Measurements from ENCODE around the gene PTK7. TPM values are rescaled to one million over a fixed set of nuclear protein-coding genes. Genes with fewer than 3 reads are reported as not detected.

Gene PTK7
- total and polyA plus RNA-seq, 2 donors from 2014 or later = 26.0 to 55.2 TPM

DNA sequence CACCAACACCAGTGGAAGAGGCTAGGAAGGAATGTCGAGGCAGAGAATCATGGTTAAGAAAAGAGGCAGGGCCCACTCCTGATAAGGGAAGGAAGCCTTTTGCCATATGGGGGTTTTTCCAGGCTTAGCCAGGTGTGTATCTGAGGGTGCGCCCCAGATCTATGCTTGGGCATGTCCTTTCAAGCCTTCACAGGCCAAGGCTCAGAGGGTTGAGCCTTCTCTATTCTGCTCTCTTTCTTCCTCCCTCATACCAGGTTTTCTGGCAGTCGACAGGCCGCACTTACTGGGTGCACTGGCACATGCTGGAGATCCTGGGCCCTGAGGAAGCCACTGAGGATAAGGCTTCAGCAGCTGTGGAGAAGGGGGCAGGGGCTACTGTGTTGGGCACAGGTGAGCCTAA, 110.6 kb downstream of the PTK7 start:
- no peak for FAIRE-seq

GRCh38 chr6:43187821-43188220, 111.7 kb downstream of the PTK7 start:
- intact Hi-C loops (cut with DNase I) = no loop called here
- FAIRE-seq (no peak), DNase-seq (peak in 1 of 5 donors; percentile 9)
- TF ChIP-seq, protein P1, sequence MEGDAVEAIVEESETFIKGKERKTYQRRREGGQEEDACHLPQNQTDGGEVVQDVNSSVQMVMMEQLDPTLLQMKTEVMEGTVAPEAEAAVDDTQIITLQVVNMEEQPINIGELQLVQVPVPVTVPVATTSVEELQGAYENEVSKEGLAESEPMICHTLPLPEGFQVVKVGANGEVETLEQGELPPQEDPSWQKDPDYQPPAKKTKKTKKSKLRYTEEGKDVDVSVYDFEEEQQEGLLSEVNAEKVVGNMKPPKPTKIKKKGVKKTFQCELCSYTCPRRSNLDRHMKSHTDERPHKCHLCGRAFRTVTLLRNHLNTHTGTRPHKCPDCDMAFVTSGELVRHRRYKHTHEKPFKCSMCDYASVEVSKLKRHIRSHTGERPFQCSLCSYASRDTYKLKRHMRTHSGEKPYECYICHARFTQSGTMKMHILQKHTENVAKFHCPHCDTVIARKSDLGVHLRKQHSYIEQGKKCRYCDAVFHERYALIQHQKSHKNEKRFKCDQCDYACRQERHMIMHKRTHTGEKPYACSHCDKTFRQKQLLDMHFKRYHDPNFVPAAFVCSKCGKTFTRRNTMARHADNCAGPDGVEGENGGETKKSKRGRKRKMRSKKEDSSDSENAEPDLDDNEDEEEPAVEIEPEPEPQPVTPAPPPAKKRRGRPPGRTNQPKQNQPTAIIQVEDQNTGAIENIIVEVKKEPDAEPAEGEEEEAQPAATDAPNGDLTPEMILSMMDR (IDR thresholded peaks at IDR 0.05; ENCODE audit: borderline replicate concordance, extremely low read depth, insufficient read depth) = no peak
- H3K9me3 ChIP-seq (ENCODE audit: control insufficient read depth in 2 of 3, insufficient read depth in 1 of 3, low read length in 3 of 3) = no peaks in the 10 kb centered on the region
- peaks cover 0 to 13% (median 8%) of the 10 kb centered on the region in 3 donors for H3K36me3 ChIP-seq (ENCODE audit: control insufficient read depth in 2 of 3, insufficient read depth in 3 of 3, low read length in 3 of 3)
- peaks cover 0 to 6% (median 0%) of the 10 kb centered on the region in 3 donors for H3K4me1 ChIP-seq (ENCODE audit: control insufficient read depth in 2 of 3, insufficient read depth in 2 of 3, low read depth in 1 of 3, low read length in 3 of 3)
- H3K9ac ChIP-seq (ENCODE audit: low read length in 3 of 3) = no peak overlapping the region
- no peaks in the 10 kb centered on the region for H3K27me3 ChIP-seq (ENCODE audit: control insufficient read depth, insufficient read depth, low read length)
- no peak overlapping the region for H3K4me3 ChIP-seq (ENCODE audit: low read length in 3 of 3)
- H3K27ac ChIP-seq (ENCODE audit: low read depth in 2 of 2, low read length in 2 of 2) = no peak overlapping the region

More for the DNA sequence above, 110.6 kb downstream of the PTK7 start:
- H3K9ac ChIP-seq (ENCODE audit: low read length in 3 of 3) = no peak overlapping the region
- H3K36me3 ChIP-seq (ENCODE audit: control insufficient read depth in 2 of 3, insufficient read depth in 3 of 3, low read length in 3 of 3) = peaks cover 0 to 13% (median 8%) of the 10 kb centered on the region in 3 donors
- no peak overlapping the region for H3K4me3 ChIP-seq (ENCODE audit: low read length in 3 of 3)
- peaks cover 0 to 12% (median 0%) of the 10 kb centered on the region in 3 donors for H3K4me1 ChIP-seq (ENCODE audit: control insufficient read depth in 2 of 3, insufficient read depth in 2 of 3, low read depth in 1 of 3, low read length in 3 of 3)
- DNase-seq = peak in 1 of 5 donors; percentile 9
- TF ChIP-seq, protein P1 (IDR thresholded peaks at IDR 0.05; ENCODE audit: borderline replicate concordance, extremely low read depth, insufficient read depth) = no peak
- intact Hi-C loops (cut with DNase I) = no loop called here
- no peaks in the 10 kb centered on the region for H3K9me3 ChIP-seq (ENCODE audit: control insufficient read depth in 2 of 3, insufficient read depth in 1 of 3, low read length in 3 of 3)
- H3K27me3 ChIP-seq (ENCODE audit: control insufficient read depth, insufficient read depth, low read length) = no peaks in the 10 kb centered on the region
- no peak overlapping the region for H3K27ac ChIP-seq (ENCODE audit: low read depth in 2 of 2, low read length in 2 of 2)

DNA sequence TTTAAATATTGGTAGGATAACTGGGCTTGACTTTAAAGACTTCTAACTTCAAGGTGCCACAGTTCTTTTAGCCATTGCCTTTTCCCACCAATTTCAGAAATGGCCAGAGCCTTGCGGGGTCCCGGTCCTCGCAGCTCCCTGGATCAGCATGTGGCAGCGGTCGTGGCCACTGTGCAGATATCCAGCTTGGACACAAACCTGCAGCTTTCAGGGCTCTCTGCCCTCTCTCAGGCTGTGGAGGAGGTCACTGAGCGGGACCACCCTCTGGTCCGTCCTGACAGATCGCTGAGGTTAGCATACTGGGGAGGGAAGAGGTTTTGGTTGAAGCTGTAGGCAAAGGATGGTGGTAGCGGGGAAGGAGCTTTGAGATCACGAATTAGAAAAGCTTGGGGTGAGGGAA, 112.3 kb downstream of the PTK7 start:
- Histone ChIP-seq H3K9ac (ENCODE audit: low read length in 3 of 3) (no peak overlapping the region), H3K27ac (ENCODE audit: low read depth in 2 of 2, low read length in 2 of 2) (no peak overlapping the region), H3K27me3 (ENCODE audit: control insufficient read depth, insufficient read depth, low read length) (no peaks in the 10 kb centered on the region), H3K9me3 (ENCODE audit: control insufficient read depth in 2 of 3, insufficient read depth in 1 of 3, low read length in 3 of 3) (no peaks in the 10 kb centered on the region), H3K4me1 (ENCODE audit: control insufficient read depth in 2 of 3, insufficient read depth in 2 of 3, low read depth in 1 of 3, low read length in 3 of 3) (peaks cover 0 to under 1% (median 0%) of the 10 kb centered on the region in 3 donors), H3K36me3 (ENCODE audit: control insufficient read depth in 2 of 3, insufficient read depth in 3 of 3, low read length in 3 of 3) (peaks cover 0 to 14% (median 8%) of the 10 kb centered on the region in 3 donors), H3K4me3 (ENCODE audit: low read length in 3 of 3) (no peak overlapping the region)
- intact Hi-C loops (cut with DNase I) = no loop called here
- DNase-seq (peak in 1 of 5 donors; percentile 11), FAIRE-seq (no peak)
- TF ChIP-seq, protein P1 (IDR thresholded peaks at IDR 0.05; ENCODE audit: borderline replicate concordance, extremely low read depth, insufficient read depth) = no peak
